KMS-11 (cell line): ENCODE data around the gene PRKG1.

Experiments
- H2AFZ ChIP-seq: fragments of 200-600 bp; sonication (generic); 2 replicates; pipeline ENCODE4 v1.6.1; 2016; ENCODE audit warnings: antibody characterized with exemption, mixed run types, low read depth
- H3K27ac ChIP-seq: fragments of 200-600 bp; sonication (generic); 2 replicates; pipeline ENCODE4 v1.6.1; 2016; ENCODE audit warnings: mild to moderate bottlenecking, mixed run types
- H3K27me3 ChIP-seq: fragments of 200-600 bp; sonication (generic); 2 replicates; pipeline ENCODE4 v1.6.1; 2017; ENCODE audit warnings: mild to moderate bottlenecking, low read depth, mixed run types, moderate library complexity; ENCODE audit not compliant: insufficient read depth
- H3K36me3 ChIP-seq: fragments of 200-600 bp; sonication (generic); 2 replicates; pipeline ENCODE4 v1.6.1; 2017; ENCODE audit warnings: mild to moderate bottlenecking, mixed run types; ENCODE audit not compliant: insufficient read depth
- H3K4me1 ChIP-seq: fragments of 200-600 bp; sonication (generic); 2 replicates; pipeline ENCODE4 v1.6.1; 2016; ENCODE audit warnings: mild to moderate bottlenecking, low read depth, mixed run types; ENCODE audit not compliant: poor library complexity, severe bottlenecking
- H3K4me2 ChIP-seq: fragments of 200-600 bp; sonication (generic); 2 replicates; pipeline ENCODE4 v1.7.0; 2016; ENCODE audit warnings: mild to moderate bottlenecking, mixed run types
- H3K4me3 ChIP-seq: fragments of 200-600 bp; sonication (generic); IDR thresholded peaks from 2 replicates; pipeline ENCODE4 v1.6.1; 2017; ENCODE audit warnings: low read depth, low read length, mixed read lengths; ENCODE audit not compliant: insufficient read depth
- H3K79me2 ChIP-seq: fragments of 200-600 bp; sonication (generic); 2 replicates; pipeline ENCODE4 v1.6.1; 2016; ENCODE audit warnings: low read depth, mixed run types; ENCODE audit not compliant: insufficient read depth
- H3K9ac ChIP-seq: fragments of 200-600 bp; sonication (generic); 2 replicates; pipeline ENCODE4 v1.6.1; 2016; ENCODE audit warnings: mild to moderate bottlenecking, mixed run types
- H4K20me1 ChIP-seq: fragments of 200-600 bp; sonication (generic); 2 replicates; pipeline ENCODE4 v1.6.1; 2016; ENCODE audit warnings: mild to moderate bottlenecking, mixed run types; ENCODE audit not compliant: insufficient read depth
- TF ChIP-seq, protein P1 (sequence below): fragments of 200-600 bp; sonication (generic); conservative IDR thresholded peaks from 2 replicates; pipeline ENCODE4 v1.6.1; 2017; ENCODE audit warnings: low read depth, mild to moderate bottlenecking, antibody characterized with exemption, low read length, moderate library complexity, mixed read lengths

The PRKG1 gene

GRCh38 chr10:51894771-51895578 lies 820.7 kb downstream of the PRKG1 start:
- no peaks in the 10 kb centered on the region for H3K79me2 ChIP-seq
- H3K36me3 ChIP-seq: no peaks in the 10 kb centered on the region
- H3K4me1 ChIP-seq: no peaks in the 10 kb centered on the region
- no peak overlapping the region for H3K9ac ChIP-seq
- no peaks in the 10 kb centered on the region for H3K27me3 ChIP-seq
- no peak overlapping the region for H3K4me3 ChIP-seq
- TF ChIP-seq, protein P1, sequence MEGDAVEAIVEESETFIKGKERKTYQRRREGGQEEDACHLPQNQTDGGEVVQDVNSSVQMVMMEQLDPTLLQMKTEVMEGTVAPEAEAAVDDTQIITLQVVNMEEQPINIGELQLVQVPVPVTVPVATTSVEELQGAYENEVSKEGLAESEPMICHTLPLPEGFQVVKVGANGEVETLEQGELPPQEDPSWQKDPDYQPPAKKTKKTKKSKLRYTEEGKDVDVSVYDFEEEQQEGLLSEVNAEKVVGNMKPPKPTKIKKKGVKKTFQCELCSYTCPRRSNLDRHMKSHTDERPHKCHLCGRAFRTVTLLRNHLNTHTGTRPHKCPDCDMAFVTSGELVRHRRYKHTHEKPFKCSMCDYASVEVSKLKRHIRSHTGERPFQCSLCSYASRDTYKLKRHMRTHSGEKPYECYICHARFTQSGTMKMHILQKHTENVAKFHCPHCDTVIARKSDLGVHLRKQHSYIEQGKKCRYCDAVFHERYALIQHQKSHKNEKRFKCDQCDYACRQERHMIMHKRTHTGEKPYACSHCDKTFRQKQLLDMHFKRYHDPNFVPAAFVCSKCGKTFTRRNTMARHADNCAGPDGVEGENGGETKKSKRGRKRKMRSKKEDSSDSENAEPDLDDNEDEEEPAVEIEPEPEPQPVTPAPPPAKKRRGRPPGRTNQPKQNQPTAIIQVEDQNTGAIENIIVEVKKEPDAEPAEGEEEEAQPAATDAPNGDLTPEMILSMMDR: no peak
- no peak overlapping the region for H2AFZ ChIP-seq
- no peak overlapping the region for H3K27ac ChIP-seq
- H3K4me2 ChIP-seq: no peak overlapping the region
- H4K20me1 ChIP-seq: no peaks in the 10 kb centered on the region

- no peaks in the 10 kb centered on the region for H3K36me3 ChIP-seq
- H3K79me2 ChIP-seq: no peaks in the 10 kb centered on the region
- no peaks in the 10 kb centered on the region for H3K4me1 ChIP-seq
- H3K4me3 ChIP-seq: no peak overlapping the region
- H3K4me2 ChIP-seq: no peak overlapping the region
- H4K20me1 ChIP-seq: no peaks in the 10 kb centered on the region
- H3K9ac ChIP-seq: no peak overlapping the region
- H3K27ac ChIP-seq: no peak overlapping the region
- H3K27me3 ChIP-seq: no peaks in the 10 kb centered on the region
- H2AFZ ChIP-seq: no peak overlapping the region
- TF ChIP-seq, protein P1: no peak
Observed at GRCh38 chr10:51896849-51897248, 822.6 kb downstream of the PRKG1 start.

DNA sequence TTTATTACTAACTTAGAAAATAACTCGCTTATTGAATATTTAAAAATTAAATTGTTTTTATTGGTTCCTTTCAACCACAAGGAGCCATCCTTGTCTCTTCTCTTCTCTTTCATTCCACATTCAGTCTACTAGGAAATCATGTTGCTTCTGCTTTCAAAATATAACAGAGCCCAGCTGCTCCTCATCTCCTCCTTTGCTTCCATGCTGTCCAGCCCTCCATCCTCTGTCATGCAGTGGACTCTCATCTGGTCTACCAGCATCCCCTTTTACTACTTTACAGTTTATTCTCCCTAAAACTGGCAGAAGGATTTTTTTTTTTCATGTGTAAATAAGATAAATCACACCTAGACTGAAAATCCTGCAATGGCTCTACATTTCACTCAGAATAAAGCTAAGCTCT lies 823.3 kb downstream of the PRKG1 start:
- H3K36me3 ChIP-seq: no peaks in the 10 kb centered on the region
- H3K4me1 ChIP-seq: no peaks in the 10 kb centered on the region
- no peak overlapping the region for H2AFZ ChIP-seq
- no peaks in the 10 kb centered on the region for H3K79me2 ChIP-seq
- H3K9ac ChIP-seq: no peak overlapping the region
- H3K4me2 ChIP-seq: no peak overlapping the region
- TF ChIP-seq, protein P1: no peak
- no peaks in the 10 kb centered on the region for H4K20me1 ChIP-seq
- no peaks in the 10 kb centered on the region for H3K27me3 ChIP-seq
- no peak overlapping the region for H3K4me3 ChIP-seq
- H3K27ac ChIP-seq: no peak overlapping the region

- H3K4me3 ChIP-seq: no peak overlapping the region
- no peaks in the 10 kb centered on the region for H3K36me3 ChIP-seq
- no peaks in the 10 kb centered on the region for H4K20me1 ChIP-seq
- no peak overlapping the region for H2AFZ ChIP-seq
- H3K79me2 ChIP-seq: no peaks in the 10 kb centered on the region
- TF ChIP-seq, protein P1: no peak
- H3K4me2 ChIP-seq: no peak overlapping the region
- no peaks in the 10 kb centered on the region for H3K4me1 ChIP-seq
- H3K27me3 ChIP-seq: no peaks in the 10 kb centered on the region
- H3K9ac ChIP-seq: no peak overlapping the region
- no peak overlapping the region for H3K27ac ChIP-seq
Observed at GRCh38 chr10:51900180-51900579, 825.9 kb downstream of the PRKG1 start.
